GM21825 (cell line): Measurements from ENCODE around the gene SOX6.

Experiments used
- ATAC-seq: cut with Tn5 transposase; IDR thresholded peaks from one replicate; pipeline ENCODE4 v1.9.1; 2021; ENCODE audit warnings: mild to moderate bottlenecking, moderate library complexity; ENCODE audit not compliant: unreplicated experiment

SOX6 gene

GRCh38 chr11:15975742-15976141 lies 380.6 kb downstream of the SOX6 start:
- ATAC-seq: no peak

- ATAC-seq: no peak
Measured at GRCh38 chr11:15972838-15973237, 383.5 kb downstream of the SOX6 start.

GRCh38 chr11:15971215-15971546 lies 385.2 kb downstream of the SOX6 start:
- ATAC-seq: no peak

- no peak for ATAC-seq
Measured at GRCh38 chr11:15970506-15971214, 385.7 kb downstream of the SOX6 start.

- ATAC-seq: no peak
Measured at GRCh38 chr11:15969701-15970329, 386.5 kb downstream of the SOX6 start.

GRCh38 chr11:15969281-15969680 lies 387.1 kb downstream of the SOX6 start:
- ATAC-seq: peak; percentile 82

GRCh38 chr11:15968461-15969130 lies 387.8 kb downstream of the SOX6 start:
- no peak for ATAC-seq

GRCh38 chr11:15967966-15968365 lies 388.4 kb downstream of the SOX6 start:
- no peak for ATAC-seq

- ATAC-seq: no peak
Measured at GRCh38 chr11:15967166-15967565, 389.2 kb downstream of the SOX6 start.

- ATAC-seq: no peak
Measured at GRCh38 chr11:15965562-15966250, 390.6 kb downstream of the SOX6 start.

GRCh38 chr11:15963266-15963665 lies 393.1 kb downstream of the SOX6 start:
- no peak for ATAC-seq

GRCh38 chr11:15958910-15959309 lies 397.4 kb downstream of the SOX6 start:
- no peak for ATAC-seq

GRCh38 chr11:15957234-15957633 lies 399.1 kb downstream of the SOX6 start:
- no peak for ATAC-seq

- ATAC-seq: no peak
Measured at GRCh38 chr11:15956302-15956701, 400.0 kb downstream of the SOX6 start.

- ATAC-seq: no peak
Measured at GRCh38 chr11:15955595-15955994, 400.8 kb downstream of the SOX6 start.

GRCh38 chr11:15947681-15948648 lies 408.4 kb downstream of the SOX6 start:
- no peak for ATAC-seq

- ATAC-seq: no peak
Measured at GRCh38 chr11:15945726-15946125, 410.6 kb downstream of the SOX6 start.

GRCh38 chr11:15944460-15944859 lies 411.9 kb downstream of the SOX6 start:
- no peak for ATAC-seq

GRCh38 chr11:15943418-15944197 lies 412.7 kb downstream of the SOX6 start:
- ATAC-seq: no peak

GRCh38 chr11:15942936-15943335 lies 413.4 kb downstream of the SOX6 start:
- ATAC-seq: no peak
